Astrocyte (in vitro differentiated cells and primary cell): ENCODE data around the gene ADAMTS12.

Source experiments
- CTCF ChIP-seq: IDR thresholded peaks from 2 replicates; pipeline ENCODE4 v1.5.1; 2011; ENCODE audit warnings: low read depth, mild to moderate bottlenecking, inconsistent platforms, low read length, moderate library complexity; ENCODE audit not compliant: insufficient read depth
- EZH2 ChIP-seq: IDR thresholded peaks from 2 replicates; pipeline ENCODE4 v1.6.1; 2012; ENCODE audit warnings: mild to moderate bottlenecking, low read length, inconsistent platforms; ENCODE audit not compliant: insufficient read depth

GRCh38 chr5:33846851-33847250, 44.9 kb downstream of the ADAMTS12 start:
- TF ChIP-seq CTCF (no peak), EZH2 (no peak)
